A549 (cell line): Measurements from ENCODE around the gene NOSTRIN.

Experiments used
- CEBPB ChIP-seq, 2 experiments: fragments of >200 bp in 1 of 2; sonication (Bioruptor Twin) in 1 of 2; formaldehyde crosslinking in 1 of 2; IDR thresholded peaks; 2 replicates each; pipeline ENCODE4 v1.6.1; 2012 to 2016
- ESRRA ChIP-seq: fragments of 150-350 bp; IDR thresholded peaks from 2 replicates; pipeline ENCODE4 v1.6.1; 2014; ENCODE audit warnings: mild to moderate bottlenecking, low read length, borderline replicate concordance
- FOXS1 ChIP-seq: fragments of 250-450 bp; sonication (Bioruptor Pico); IDR thresholded peaks from 2 replicates; pipeline ENCODE4 v1.5.0; 2020; ENCODE audit warnings: mild to moderate bottlenecking, moderate library complexity
- HDAC2 ChIP-seq: fragments of 200-600 bp; sonication (generic); IDR thresholded peaks from 2 replicates; pipeline ENCODE4 v1.6.1; 2016
- MAFK ChIP-seq: fragments of 450-650 bp; IDR thresholded peaks from 2 replicates; pipeline ENCODE4 v1.6.1; 2014; ENCODE audit not compliant: partially characterized antibody
- RFX5 ChIP-seq: fragments of 450-650 bp; IDR thresholded peaks from 2 replicates; pipeline ENCODE4 v1.7.1; 2014; ENCODE audit warnings: antibody characterized with exemption, mild to moderate bottlenecking, moderate library complexity
- SREBF2 ChIP-seq: fragments of 450-650 bp; IDR thresholded peaks from 2 replicates; pipeline ENCODE4 v1.6.1; 2014; ENCODE audit warnings: mild to moderate bottlenecking, moderate library complexity
- ZFP36 ChIP-seq: fragments of 450-650 bp; IDR thresholded peaks from 2 replicates; pipeline ENCODE4 v1.6.1; 2014; ENCODE audit warnings: borderline replicate concordance; ENCODE audit not compliant: partially characterized antibody
- TF ChIP-seq, protein P1 (sequence below): fragments of 450-650 bp; IDR thresholded peaks from 2 replicates; pipeline ENCODE4 v1.6.1; 2014; ENCODE audit warnings: antibody characterized with exemption
- TF ChIP-seq, protein P2 (sequence below): fragments of >200 bp; sonication (Bioruptor Twin); formaldehyde crosslinking; IDR thresholded peaks from 3 replicates; pipeline ENCODE4 v1.5.1; 2016
- TF ChIP-seq, protein P3 (sequence below): IDR thresholded peaks from 2 replicates; pipeline ENCODE4 v1.6.1; 2012
- TF ChIP-seq, protein P4 (sequence below): IDR thresholded peaks from 2 replicates; pipeline ENCODE4 v1.6.1; 2012
- TF ChIP-seq, protein P5 (sequence below): fragments of 200-600 bp; sonication (generic); IDR thresholded peaks from 2 replicates; pipeline ENCODE4 v1.6.1; 2016; ENCODE audit warnings: antibody characterized with exemption, mild to moderate bottlenecking, moderate library complexity

DNA sequence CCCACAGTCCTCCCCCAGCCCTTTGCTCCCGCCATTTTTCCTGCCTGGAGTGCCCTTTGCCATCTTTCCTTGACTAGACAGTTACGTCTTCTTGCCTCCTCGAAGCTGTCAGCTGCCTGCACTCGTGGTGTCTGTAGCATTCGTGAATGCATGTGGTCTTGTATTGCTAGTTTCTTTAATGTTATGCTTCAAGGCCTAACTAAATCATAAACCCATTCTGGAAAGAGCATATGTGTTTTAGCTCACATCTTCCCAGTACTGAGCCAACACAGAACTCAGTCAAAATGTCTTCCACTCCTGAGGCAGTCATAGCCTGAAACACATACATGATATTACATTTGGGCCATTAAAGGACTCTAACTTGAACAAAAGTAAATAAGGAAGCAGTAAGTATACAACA, 52.2 kb downstream of the NOSTRIN start:
- TF ChIP-seq, protein P1, sequence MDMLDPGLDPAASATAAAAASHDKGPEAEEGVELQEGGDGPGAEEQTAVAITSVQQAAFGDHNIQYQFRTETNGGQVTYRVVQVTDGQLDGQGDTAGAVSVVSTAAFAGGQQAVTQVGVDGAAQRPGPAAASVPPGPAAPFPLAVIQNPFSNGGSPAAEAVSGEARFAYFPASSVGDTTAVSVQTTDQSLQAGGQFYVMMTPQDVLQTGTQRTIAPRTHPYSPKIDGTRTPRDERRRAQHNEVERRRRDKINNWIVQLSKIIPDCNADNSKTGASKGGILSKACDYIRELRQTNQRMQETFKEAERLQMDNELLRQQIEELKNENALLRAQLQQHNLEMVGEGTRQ, result no peak
- TF ChIP-seq RFX5, result no peak
- TF ChIP-seq CEBPB (IDR thresholded peaks at IDR 0.05), result no peak
- TF ChIP-seq, protein P2, sequence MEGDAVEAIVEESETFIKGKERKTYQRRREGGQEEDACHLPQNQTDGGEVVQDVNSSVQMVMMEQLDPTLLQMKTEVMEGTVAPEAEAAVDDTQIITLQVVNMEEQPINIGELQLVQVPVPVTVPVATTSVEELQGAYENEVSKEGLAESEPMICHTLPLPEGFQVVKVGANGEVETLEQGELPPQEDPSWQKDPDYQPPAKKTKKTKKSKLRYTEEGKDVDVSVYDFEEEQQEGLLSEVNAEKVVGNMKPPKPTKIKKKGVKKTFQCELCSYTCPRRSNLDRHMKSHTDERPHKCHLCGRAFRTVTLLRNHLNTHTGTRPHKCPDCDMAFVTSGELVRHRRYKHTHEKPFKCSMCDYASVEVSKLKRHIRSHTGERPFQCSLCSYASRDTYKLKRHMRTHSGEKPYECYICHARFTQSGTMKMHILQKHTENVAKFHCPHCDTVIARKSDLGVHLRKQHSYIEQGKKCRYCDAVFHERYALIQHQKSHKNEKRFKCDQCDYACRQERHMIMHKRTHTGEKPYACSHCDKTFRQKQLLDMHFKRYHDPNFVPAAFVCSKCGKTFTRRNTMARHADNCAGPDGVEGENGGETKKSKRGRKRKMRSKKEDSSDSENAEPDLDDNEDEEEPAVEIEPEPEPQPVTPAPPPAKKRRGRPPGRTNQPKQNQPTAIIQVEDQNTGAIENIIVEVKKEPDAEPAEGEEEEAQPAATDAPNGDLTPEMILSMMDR, result no peak
- TF ChIP-seq FOXS1, result no peak
- TF ChIP-seq, protein P3, sequence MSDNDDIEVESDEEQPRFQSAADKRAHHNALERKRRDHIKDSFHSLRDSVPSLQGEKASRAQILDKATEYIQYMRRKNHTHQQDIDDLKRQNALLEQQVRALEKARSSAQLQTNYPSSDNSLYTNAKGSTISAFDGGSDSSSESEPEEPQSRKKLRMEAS, result no peak
- TF ChIP-seq SREBF2, result no peak
- TF ChIP-seq, protein P4, sequence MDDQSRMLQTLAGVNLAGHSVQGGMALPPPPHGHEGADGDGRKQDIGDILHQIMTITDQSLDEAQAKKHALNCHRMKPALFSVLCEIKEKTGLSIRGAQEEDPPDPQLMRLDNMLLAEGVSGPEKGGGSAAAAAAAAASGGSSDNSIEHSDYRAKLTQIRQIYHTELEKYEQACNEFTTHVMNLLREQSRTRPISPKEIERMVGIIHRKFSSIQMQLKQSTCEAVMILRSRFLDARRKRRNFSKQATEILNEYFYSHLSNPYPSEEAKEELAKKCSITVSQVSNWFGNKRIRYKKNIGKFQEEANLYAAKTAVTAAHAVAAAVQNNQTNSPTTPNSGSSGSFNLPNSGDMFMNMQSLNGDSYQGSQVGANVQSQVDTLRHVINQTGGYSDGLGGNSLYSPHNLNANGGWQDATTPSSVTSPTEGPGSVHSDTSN, result no peak
- TF ChIP-seq, protein P5, sequence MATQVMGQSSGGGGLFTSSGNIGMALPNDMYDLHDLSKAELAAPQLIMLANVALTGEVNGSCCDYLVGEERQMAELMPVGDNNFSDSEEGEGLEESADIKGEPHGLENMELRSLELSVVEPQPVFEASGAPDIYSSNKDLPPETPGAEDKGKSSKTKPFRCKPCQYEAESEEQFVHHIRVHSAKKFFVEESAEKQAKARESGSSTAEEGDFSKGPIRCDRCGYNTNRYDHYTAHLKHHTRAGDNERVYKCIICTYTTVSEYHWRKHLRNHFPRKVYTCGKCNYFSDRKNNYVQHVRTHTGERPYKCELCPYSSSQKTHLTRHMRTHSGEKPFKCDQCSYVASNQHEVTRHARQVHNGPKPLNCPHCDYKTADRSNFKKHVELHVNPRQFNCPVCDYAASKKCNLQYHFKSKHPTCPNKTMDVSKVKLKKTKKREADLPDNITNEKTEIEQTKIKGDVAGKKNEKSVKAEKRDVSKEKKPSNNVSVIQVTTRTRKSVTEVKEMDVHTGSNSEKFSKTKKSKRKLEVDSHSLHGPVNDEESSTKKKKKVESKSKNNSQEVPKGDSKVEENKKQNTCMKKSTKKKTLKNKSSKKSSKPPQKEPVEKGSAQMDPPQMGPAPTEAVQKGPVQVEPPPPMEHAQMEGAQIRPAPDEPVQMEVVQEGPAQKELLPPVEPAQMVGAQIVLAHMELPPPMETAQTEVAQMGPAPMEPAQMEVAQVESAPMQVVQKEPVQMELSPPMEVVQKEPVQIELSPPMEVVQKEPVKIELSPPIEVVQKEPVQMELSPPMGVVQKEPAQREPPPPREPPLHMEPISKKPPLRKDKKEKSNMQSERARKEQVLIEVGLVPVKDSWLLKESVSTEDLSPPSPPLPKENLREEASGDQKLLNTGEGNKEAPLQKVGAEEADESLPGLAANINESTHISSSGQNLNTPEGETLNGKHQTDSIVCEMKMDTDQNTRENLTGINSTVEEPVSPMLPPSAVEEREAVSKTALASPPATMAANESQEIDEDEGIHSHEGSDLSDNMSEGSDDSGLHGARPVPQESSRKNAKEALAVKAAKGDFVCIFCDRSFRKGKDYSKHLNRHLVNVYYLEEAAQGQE, result no peak
- no peak for TF ChIP-seq ZFP36
- TF ChIP-seq MAFK, result no peak
- no peak for TF ChIP-seq HDAC2
- TF ChIP-seq ESRRA, result no peak
